Tracheal epithelial cell (primary cell): ENCODE measurements around the gene MARK3. TPM values are rescaled to one million over a fixed set of nuclear protein-coding genes. Genes with fewer than 3 reads are reported as not detected.

Experiments
- total RNA-seq: library from RNA; depleted of rRNA; stranded (reverse); fragments of >200 nt; gene quantifications from 2 replicates; pipeline ENCODE4 v1.2.1, GENCODE V29; 2014

MARK3 gene
- total RNA-seq, result 51.4 and 70.6 TPM in 2 replicates

DNA sequence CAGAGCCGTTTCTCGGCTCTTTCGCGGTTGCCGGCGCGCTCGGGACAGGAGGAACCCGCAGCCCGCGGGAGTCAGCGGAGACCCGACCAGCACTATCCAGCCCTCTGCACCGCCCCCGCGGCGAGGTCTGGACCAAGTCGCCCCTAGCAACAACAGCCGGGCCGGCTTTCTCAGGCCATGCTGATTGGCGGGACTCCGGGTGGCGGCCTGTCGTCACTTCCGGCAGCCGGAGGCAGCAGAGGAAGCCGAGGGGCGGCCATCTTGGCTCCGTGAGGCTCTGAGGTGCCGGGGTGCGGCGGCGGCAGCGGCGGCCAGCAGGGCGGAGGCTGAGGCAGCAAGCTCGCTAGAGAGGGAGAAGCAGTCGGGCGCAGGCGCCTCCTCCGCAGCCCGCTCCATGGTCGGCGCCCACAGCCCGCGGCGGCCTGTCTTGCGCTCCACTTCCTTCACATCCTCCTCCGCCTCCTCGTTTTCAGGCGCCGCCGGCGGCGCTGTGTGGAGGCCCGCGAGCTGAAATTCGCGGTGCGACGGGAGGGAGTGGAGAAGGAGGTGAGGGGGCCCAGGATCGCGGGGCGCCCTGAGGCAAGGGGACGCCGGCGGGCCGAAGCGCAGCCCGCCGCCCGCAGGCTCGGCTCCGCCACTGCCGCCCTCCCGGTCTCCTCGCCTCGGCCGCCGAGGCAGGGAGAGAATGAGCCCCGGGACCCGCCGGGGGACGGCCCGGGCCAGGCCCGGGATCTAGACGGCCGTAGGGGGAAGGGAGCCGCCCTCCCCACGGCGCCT is at the start of gene MARK3:
MARK3 (plus strand) TSS at position 264 of the 777 bp plus-strand sequence. CDS start 615 bp downstream, outside the sequence.

GRCh38 chr14:103522649-103523574 is 137.7 kb downstream of the MARK3 start, which contains the start of gene CKB:
CKB (minus strand) TSS chr14:103522830; CDS start chr14:103522493, 337 bp downstream.

DNA sequence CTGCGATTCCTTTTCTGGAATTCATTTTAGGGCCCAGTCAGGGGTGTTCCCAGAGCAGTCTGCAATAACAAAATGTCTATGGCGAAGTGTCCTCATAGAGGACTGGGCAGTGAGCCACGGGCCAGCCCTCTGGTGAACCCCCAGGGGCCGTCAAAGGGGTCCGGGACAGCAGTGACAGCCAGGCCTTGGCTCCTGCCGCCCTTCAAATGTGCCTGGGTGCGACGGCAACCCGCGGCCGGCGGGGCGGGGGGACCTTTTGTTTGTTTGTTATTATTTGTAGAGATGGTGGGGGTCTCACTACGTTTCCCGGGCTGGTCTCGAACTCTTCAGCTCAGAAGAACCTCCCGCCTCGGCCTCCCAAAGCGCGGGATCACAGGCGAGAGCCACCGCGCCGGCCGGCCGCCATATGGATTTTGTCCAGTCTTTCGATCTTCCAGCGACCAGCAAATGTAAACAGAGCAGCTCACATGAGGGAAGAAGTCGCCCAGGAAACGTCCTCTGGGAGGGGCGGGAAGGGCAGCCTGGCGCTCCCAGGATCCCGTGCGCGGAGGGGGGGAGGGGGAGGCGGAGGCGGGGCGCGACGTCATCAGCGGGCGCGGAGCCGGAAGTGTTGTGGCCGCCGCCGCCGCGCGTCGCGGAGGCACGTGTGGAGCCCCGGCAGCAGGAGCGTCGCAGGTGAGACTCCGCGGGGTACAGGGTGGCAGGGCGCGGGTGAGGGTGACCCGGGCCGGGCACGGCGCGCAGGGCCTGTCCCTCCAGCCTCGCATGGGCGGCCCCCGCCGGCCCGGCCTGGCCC is 143.6 kb downstream of the MARK3 start, which contains the start of gene TRMT61A:
TRMT61A (plus strand) TSS at position 610 of the 796 bp plus-strand sequence. CDS start 783 bp downstream, outside the sequence.

Other genes starting within 250 kb of the MARK3 start
- 85.5 and 116 TPM in 2 replicates for gene EIF5, start 51.2 kb upstream of the MARK3 start, total RNA-seq
- 33.5 and 34.5 TPM in 2 replicates for gene CKB, start 137.4 kb downstream of the MARK3 start, total RNA-seq
- gene TRMT61A, start 143.8 kb downstream of the MARK3 start, total RNA-seq, result 11.3 and 12.8 TPM in 2 replicates
- gene BAG5, start 177.2 kb downstream of the MARK3 start, total RNA-seq, result 34.2 and 39.0 TPM in 2 replicates
- gene COA8, start 177.5 kb downstream of the MARK3 start, total RNA-seq, result 25.1 and 36.2 TPM in 2 replicates
- gene KLC1, start 243.8 kb downstream of the MARK3 start, total RNA-seq, result 126 and 147 TPM in 2 replicates